ENCODE measurements around the gene POLR2H. TPM values are rescaled to one million over a fixed set of nuclear protein-coding genes. Genes with fewer than 3 reads are reported as not detected.

Gene POLR2H
- 101 and 103 TPM in 2 replicates for total RNA-seq (2014; rRNA removed; shearing (Covaris generic))

DNA sequence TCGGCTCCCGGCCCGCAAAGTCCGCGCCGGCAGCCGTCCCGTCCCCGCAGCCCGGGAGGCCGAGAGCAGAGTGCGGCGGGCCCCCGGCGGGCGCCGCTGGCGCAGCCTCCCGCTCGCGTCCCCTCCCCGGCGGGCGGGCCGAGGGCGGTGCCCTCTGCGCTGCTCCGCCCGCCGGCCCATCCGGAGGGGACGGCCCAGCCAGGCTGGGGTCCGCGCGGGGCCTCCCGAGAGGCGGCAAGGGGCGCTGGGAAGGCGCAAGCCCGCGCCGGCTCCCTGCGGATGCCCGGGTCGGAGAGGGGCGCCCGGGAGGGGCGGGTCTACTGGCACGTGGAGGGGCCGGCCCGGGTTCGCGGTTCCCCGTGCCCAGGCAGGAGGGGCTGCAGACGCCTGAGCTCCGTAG, at the start of gene POLR2H, which contains the start of gene CLCN2:
TSS of gene POLR2H (plus strand) at position 179 of the 400 bp plus-strand sequence. CDS start 1,783 bp downstream, outside the sequence.
TSS of gene CLCN2 (minus strand) at position 74 of the 400 bp plus-strand sequence. CDS start 126 bp downstream, outside the sequence.
- peak within 1 kb of the TSS; percentile 99 for H3K27ac ChIP-seq
- peaks cover 54% of the 10 kb centered on the region for H3K36me3 ChIP-seq
- no peaks in the 10 kb centered on the region for H3K27me3 ChIP-seq (replicated peaks)
- peak within 1 kb of the TSS; percentile 90 for H3K4me3 ChIP-seq
- H3K9me3 ChIP-seq (replicated peaks) = no peaks in the 10 kb centered on the region
- peak in 1 of 2 experiments; percentile 51 for DNase-seq (ENCODE audit: low read depth in 1 of 2, low spot score in 2 of 2)
- peaks cover 53% of the 10 kb centered on the region for H3K4me1 ChIP-seq (replicated peaks)

DNA sequence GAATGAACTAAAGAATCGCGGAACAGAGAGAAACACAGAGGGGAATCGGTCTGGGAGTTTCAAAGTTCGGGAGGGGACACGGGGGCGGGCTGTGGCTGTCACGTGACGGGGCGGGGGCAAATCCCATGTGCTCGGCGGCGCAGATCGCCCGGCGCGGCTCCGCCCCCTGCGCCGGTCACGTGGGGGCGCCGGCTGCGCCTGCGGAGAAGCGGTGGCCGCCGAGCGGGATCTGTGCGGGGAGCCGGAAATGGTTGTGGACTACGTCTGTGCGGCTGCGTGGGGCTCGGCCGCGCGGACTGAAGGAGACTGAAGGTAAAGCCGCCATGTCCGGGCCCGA, 47.2 kb upstream of the POLR2H start, which contains the start of gene EIF4G1:
TSS of gene EIF4G1 (plus strand) at position 244 of the 337 bp plus-strand sequence. CDS start 1,191 bp downstream, outside the sequence.
- Histone ChIP-seq H3K27ac (peak within 1 kb of the TSS; percentile 96), H3K4me3 (peak within 1 kb of the TSS; percentile 99), H3K9me3 (replicated peaks) (no peaks in the 10 kb centered on the region), H3K27me3 (replicated peaks) (no peaks in the 10 kb centered on the region), H3K36me3 (peaks cover 48% of the 10 kb centered on the region), H3K4me1 (replicated peaks) (peaks cover 29% of the 10 kb centered on the region)
- peak; percentile 83 to 91 for DNase-seq (ENCODE audit: low read depth in 1 of 2, low spot score in 2 of 2)

DNA sequence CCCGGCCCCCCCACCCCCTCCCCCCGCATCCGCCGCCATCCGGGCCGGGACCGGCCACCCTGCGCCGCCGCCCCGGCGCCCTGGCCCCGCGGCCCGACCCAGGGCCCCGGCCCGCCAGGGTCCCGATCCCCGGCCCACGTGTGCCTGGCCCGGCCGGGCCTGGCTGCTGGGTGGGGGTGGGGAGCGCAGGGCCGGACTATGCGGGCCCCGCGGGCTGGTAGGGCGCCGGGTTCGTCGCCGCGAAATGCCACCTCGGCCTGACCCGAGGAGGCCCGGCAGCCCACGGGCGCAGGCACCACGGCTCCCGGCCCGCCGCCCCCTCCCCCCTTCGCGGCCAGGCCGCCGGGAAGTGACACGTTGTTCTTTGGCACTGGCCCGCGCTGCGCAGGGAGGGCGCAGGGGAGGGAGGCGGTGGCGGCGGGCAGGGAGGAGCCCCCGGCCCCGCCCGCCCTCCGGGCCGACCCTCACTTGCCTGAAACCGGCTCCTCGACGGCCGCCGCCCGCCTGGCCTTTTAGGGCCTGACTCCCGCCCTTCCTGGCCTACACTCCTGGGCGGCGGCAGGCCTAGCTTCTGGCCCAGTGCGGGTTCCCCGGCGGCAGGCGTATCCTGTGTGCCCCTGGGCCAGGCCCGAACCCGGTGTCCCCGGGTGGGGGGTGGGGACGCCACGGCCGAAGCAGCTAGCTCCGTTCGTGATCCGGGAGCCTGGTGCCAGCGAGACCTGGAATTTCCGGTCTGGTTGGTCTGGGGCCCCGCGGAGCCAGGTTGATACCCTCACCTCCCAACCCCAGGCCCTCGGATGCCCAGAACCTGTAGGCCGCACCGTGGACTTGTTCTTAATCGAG, 46.6 kb upstream of the POLR2H start:
- Histone ChIP-seq H3K36me3 (peaks cover 50% of the 10 kb centered on the region), H3K27ac (peak overlapping the region; percentile 96), H3K27me3 (replicated peaks) (no peaks in the 10 kb centered on the region), H3K4me1 (replicated peaks) (peaks cover 35% of the 10 kb centered on the region), H3K9me3 (replicated peaks) (no peaks in the 10 kb centered on the region), H3K4me3 (peak overlapping the region; percentile 99)
- DNase-seq (ENCODE audit: low read depth in 1 of 2, low spot score in 2 of 2) = peak; percentile 58 to 77

DNA sequence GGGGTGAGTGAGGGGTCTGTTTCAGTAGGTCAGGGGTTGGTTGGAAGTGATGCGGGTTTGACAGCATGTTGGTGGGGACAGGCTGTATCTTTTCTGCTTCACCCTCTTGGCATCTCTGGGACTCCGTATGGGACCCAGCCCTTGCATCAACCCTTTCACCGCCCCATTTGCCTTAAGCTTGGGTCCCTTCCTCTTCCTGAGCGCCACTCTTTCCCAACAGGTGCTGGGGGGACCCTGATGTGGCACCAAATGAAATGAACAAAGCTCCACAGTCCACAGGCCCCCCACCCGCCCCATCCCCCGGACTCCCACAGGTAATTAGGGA, 46.0 kb upstream of the POLR2H start:
- no peaks in the 10 kb centered on the region for H3K9me3 ChIP-seq (replicated peaks)
- H3K27ac ChIP-seq = peak overlapping the region; percentile 96
- peaks cover 41% of the 10 kb centered on the region for H3K4me1 ChIP-seq (replicated peaks)
- peak overlapping the region; percentile 99 for H3K4me3 ChIP-seq
- DNase-seq (ENCODE audit: low read depth in 1 of 2, low spot score in 2 of 2) = no peak
- no peaks in the 10 kb centered on the region for H3K27me3 ChIP-seq (replicated peaks)
- peaks cover 55% of the 10 kb centered on the region for H3K36me3 ChIP-seq

DNA sequence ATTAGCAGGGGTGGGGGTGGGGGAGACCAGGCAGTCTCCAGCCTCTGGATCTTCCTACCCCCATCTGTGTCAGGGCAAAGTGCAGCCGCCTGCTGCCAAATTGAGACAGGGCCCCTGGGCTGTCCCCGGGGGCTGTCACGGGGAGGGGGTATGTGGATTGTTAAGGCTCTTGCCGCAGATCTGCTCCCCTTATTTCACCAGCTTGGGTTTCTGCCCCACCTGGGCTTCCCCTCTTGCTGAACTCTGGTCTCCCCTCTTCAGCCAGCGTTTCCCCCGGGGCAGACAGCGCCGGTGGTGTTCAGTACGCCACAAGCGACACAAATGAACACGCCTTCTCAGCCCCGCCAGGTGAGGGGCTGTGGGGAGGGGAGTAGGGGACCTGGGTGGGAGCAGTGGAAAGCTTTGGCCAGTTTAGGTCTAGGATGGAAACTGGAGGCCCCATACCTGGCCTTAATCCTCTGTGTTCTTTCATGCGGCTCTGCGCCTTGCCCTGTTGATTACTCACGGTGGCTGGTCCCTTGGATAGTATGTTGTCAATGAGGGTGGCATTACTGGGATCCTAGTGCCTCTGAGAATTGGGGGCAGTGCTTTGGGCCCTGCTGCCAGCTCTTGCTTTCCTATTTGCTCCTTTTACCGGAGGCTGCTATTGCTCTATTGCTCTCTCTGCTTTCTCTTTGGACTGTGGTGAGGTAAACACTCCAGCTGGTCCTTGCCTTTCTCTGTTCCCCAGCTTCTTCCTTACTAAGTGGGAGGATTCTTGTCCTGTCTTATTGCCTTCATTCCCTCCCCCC, 45.4 kb upstream of the POLR2H start:
- no peak for DNase-seq (ENCODE audit: low read depth in 1 of 2, low spot score in 2 of 2)
- Histone ChIP-seq H3K9me3 (replicated peaks) (no peaks in the 10 kb centered on the region), H3K4me1 (replicated peaks) (peaks cover 41% of the 10 kb centered on the region), H3K36me3 (peaks cover 60% of the 10 kb centered on the region), H3K27me3 (replicated peaks) (no peaks in the 10 kb centered on the region), H3K27ac (no peak overlapping the region), H3K4me3 (peak overlapping the region; percentile 99)

DNA sequence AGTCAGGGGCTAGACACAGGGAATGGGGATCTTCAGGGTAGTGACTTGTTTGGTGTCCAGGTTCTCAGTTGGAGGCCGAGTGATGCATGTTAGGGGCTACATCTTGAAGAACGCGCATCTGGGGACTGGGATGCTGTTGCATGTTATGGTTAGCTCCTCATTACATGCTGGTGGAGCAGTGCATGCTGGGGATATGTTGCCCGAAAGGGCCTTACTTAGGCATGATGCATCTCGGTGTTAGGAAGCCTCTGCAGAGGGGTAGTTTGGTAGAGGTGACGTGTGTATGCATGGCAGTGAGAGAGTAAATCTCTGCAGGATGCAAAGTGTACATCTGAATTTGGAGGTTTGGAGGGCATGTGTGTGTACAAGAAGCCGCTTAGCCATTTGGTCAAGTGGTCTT, 44.7 kb upstream of the POLR2H start:
- H3K9me3 ChIP-seq (replicated peaks) = no peaks in the 10 kb centered on the region
- no peak overlapping the region for H3K27ac ChIP-seq
- H3K4me1 ChIP-seq (replicated peaks) = peaks cover 41% of the 10 kb centered on the region
- DNase-seq (ENCODE audit: low read depth in 1 of 2, low spot score in 2 of 2) = no peak
- H3K4me3 ChIP-seq = peak overlapping the region; percentile 99
- H3K27me3 ChIP-seq (replicated peaks) = no peaks in the 10 kb centered on the region
- peaks cover 68% of the 10 kb centered on the region for H3K36me3 ChIP-seq

DNA sequence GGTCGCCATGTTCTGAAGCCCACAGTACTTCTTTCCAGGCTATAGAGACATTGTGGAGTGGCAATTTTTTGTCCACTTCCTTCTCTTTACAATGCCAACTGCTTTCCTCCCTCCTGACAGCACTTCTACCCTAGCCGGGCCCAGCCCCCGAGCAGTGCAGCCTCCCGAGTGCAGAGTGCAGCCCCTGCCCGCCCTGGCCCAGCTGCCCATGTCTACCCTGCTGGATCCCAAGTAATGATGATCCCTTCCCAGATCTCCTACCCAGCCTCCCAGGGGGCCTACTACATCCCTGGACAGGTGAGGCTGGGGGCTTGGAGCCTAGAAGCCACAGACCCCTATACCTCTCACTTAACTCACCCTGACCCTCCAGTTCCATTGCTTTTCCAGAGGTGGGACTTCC, 44.3 kb upstream of the POLR2H start:
- H3K9me3 ChIP-seq (replicated peaks) = no peaks in the 10 kb centered on the region
- no peak overlapping the region for H3K27ac ChIP-seq
- H3K4me3 ChIP-seq = no peak overlapping the region
- peaks cover 41% of the 10 kb centered on the region for H3K4me1 ChIP-seq (replicated peaks)
- H3K27me3 ChIP-seq (replicated peaks) = no peaks in the 10 kb centered on the region
- DNase-seq (ENCODE audit: low read depth in 1 of 2, low spot score in 2 of 2) = no peak
- H3K36me3 ChIP-seq = peaks cover 72% of the 10 kb centered on the region

DNA sequence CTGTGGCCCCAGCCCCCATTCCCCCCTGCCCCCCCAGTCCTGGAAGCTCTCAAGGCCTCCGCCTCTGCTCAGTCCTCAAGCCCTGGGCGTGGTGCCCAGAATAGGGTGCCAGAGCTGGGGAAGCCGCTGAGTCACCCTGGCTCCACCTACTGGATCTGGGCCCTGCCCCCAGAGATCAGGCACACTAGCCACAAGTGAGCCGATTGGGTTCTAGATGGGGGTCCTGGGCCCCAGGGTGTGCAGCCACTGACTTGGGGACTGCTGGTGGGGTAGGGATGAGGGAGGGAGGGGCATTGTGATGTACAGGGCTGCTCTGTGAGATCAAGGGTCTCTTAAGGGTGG, 41.4 kb upstream of the POLR2H start:
- Histone ChIP-seq H3K27me3 (replicated peaks) (no peaks in the 10 kb centered on the region), H3K4me3 (no peak overlapping the region), H3K27ac (peak overlapping the region; percentile 34; the same call in 1 of the 2 replicates), H3K9me3 (replicated peaks) (no peaks in the 10 kb centered on the region), H3K4me1 (replicated peaks) (peaks cover 38% of the 10 kb centered on the region), H3K36me3 (peaks cover 96% of the 10 kb centered on the region)
- peak; percentile 71 to 96 for DNase-seq (ENCODE audit: low read depth in 1 of 2, low spot score in 2 of 2)

DNA sequence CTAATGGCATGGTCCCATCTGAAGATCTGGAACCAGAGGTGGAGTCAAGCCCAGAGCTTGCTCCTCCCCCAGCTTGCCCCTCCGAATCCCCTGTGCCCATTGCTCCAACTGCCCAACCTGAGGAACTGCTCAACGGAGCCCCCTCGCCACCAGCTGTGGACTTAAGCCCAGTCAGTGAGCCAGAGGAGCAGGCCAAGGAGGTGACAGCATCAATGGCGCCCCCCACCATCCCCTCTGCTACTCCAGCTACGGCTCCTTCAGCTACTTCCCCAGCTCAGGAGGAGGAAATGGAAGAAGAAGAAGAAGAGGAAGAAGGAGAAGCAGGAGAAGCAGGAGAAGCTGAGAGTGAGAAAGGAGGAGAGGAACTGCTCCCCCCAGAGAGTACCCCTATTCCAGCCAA, 39.8 kb upstream of the POLR2H start:
- DNase-seq (ENCODE audit: low read depth in 1 of 2, low spot score in 2 of 2) = no peak
- Histone ChIP-seq H3K27me3 (replicated peaks) (no peaks in the 10 kb centered on the region), H3K27ac (no peak overlapping the region), H3K36me3 (peaks cover 98% of the 10 kb centered on the region), H3K4me3 (no peak overlapping the region), H3K9me3 (replicated peaks) (no peaks in the 10 kb centered on the region), H3K4me1 (replicated peaks) (peaks cover 33% of the 10 kb centered on the region)

DNA sequence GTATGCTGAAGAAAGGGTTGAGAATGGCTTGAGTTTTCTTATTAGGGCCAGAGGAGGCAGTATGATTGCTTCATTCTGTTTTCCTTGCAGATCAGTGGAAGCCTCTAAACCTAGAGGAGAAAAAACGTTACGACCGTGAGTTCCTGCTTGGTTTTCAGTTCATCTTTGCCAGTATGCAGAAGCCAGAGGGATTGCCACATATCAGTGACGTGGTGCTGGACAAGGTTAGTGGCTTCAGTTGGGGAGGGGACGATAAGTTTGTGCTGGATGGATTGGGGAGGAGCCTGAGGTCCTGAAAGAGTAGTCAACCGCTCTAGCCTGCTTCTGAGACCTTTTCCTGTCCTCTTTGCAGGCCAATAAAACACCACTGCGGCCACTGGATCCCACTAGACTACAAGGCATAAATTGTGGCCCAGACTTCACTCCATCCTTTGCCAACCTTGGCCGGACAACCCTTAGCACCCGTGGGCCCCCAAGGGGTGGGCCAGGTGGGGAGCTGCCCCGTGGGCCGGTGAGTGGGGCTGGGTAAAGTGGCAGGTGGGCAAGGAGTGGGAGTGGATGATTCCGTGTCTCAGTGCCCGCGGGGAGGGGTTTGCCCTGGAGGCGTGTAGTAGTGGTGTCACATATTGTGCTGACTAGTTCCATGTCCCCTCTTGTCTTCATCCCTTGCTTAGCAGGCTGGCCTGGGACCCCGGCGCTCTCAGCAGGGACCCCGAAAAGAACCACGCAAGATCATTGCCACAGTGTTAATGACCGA, 38.6 kb upstream of the POLR2H start:
- Histone ChIP-seq H3K27ac (no peak overlapping the region), H3K4me1 (replicated peaks) (peaks cover 22% of the 10 kb centered on the region), H3K4me3 (no peak overlapping the region), H3K9me3 (replicated peaks) (no peaks in the 10 kb centered on the region), H3K36me3 (peaks cover 98% of the 10 kb centered on the region), H3K27me3 (replicated peaks) (no peaks in the 10 kb centered on the region)
- DNase-seq (ENCODE audit: low read depth in 1 of 2, low spot score in 2 of 2) = no peak

DNA sequence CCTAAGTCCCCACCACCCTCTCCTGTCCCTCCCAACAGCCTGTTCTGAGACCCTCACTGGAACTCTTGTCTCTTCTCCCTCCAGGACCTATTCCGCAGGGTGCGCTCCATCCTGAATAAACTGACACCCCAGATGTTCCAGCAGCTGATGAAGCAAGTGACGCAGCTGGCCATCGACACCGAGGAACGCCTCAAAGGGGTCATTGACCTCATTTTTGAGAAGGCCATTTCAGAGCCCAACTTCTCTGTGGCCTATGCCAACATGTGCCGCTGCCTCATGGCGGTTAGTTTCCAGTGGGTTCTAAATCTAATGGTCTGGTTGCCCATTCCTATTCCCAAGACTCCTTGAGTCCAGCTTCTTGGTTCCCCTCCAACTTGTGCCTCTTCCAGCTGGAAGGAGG, 37.8 kb upstream of the POLR2H start:
- Histone ChIP-seq H3K27ac (no peak overlapping the region), H3K4me3 (no peak overlapping the region), H3K4me1 (replicated peaks) (peaks cover 18% of the 10 kb centered on the region), H3K9me3 (replicated peaks) (no peaks in the 10 kb centered on the region), H3K36me3 (peaks cover 98% of the 10 kb centered on the region), H3K27me3 (replicated peaks) (no peaks in the 10 kb centered on the region)
- DNase-seq (ENCODE audit: low read depth in 1 of 2, low spot score in 2 of 2) = no peak

DNA sequence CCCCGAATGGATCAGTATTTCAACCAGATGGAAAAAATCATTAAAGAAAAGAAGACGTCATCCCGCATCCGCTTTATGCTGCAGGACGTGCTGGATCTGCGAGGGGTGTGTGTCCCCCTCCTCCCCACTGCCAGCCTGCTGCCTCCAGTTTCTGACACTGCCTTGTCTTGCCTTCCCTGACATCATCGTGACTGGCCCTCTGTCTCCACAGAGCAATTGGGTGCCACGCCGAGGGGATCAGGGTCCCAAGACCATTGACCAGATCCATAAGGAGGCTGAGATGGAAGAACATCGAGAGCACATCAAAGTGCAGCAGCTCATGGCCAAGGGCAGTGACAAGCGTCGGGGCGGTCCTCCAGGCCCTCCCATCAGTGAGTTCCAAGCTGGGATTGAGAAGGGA, 36.2 kb upstream of the POLR2H start:
- H3K27me3 ChIP-seq (replicated peaks) = no peaks in the 10 kb centered on the region
- no peak overlapping the region for H3K4me3 ChIP-seq
- H3K4me1 ChIP-seq (replicated peaks) = peaks cover 2% of the 10 kb centered on the region
- H3K9me3 ChIP-seq (replicated peaks) = no peaks in the 10 kb centered on the region
- DNase-seq (ENCODE audit: low read depth in 1 of 2, low spot score in 2 of 2) = no peak
- no peak overlapping the region for H3K27ac ChIP-seq
- peaks cover 100% of the 10 kb centered on the region for H3K36me3 ChIP-seq

DNA sequence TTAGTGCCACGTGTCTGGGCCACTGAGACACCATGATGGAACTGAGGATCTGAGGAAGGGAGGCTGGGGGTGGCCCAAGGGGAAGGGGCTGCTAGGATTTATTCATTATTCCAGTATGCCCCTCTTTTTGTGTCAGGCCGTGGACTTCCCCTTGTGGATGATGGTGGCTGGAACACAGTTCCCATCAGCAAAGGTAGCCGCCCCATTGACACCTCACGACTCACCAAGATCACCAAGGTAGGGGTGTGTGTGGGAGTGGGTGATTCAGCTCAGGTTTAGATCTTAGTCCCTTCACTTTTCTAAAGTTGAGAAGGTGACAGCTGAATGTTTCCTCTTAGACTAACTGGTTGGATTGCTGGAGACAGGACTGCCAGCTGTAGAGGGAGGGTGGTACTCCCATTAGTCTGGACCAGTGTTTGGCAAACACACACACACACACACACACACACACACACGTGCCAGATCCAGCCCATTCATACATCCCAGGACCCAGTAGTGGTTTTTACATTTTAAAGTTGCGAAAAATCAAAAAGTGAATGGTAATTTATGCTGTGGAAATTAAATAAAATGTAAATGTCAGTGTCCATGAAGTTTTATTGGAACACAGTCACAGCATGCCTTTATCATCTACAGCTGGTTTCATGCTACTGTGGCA, 35.7 kb upstream of the POLR2H start:
- H3K4me3 ChIP-seq = no peak overlapping the region
- H3K27me3 ChIP-seq (replicated peaks) = no peaks in the 10 kb centered on the region
- H3K27ac ChIP-seq = no peak overlapping the region
- DNase-seq (ENCODE audit: low read depth in 1 of 2, low spot score in 2 of 2) = no peak
- H3K36me3 ChIP-seq = peaks cover 100% of the 10 kb centered on the region
- peaks cover 2% of the 10 kb centered on the region for H3K4me1 ChIP-seq (replicated peaks)
- no peaks in the 10 kb centered on the region for H3K9me3 ChIP-seq (replicated peaks)

Measured in SJSA1 (cell line).